ENCODE data around the gene IFRD2.

- TF ChIP-seq POLR2AphosphoS5 (IDR thresholded peaks at IDR 0.05; ENCODE audit: borderline replicate concordance, low read depth, low read length) (0 out of 2 replicates have a peak, but pooled peaks have one; percentile 29), EZH2 (IDR thresholded peaks at IDR 0.05) (no peak)
These were observed 46.3 kb downstream of the IFRD2 start for GRCh38 chr3:50245831-50246516.
